PC-3 (cell line): Measurements from ENCODE around the gene ANKLE1. TPM values are rescaled to one million over a fixed set of nuclear protein-coding genes. Genes with fewer than 3 reads are reported as not detected.
"Not testable (repeated sequence)": the region's sequence is repeated elsewhere in the genome, so short reads cannot be mapped to it uniquely, and the experiment has no call there.

Source experiments
- ATAC-seq: fragments of 200-7000 bp; cut with Tn5 transposase; 2 replicates; pipeline ENCODE4 v1.9.1; 2020; ENCODE audit warnings: mild to moderate bottlenecking, moderate library complexity
- BruUV-seq: library from RNA; stranded (reverse); fragments of 400-500 nt; replicated peaks from 2 replicates; lab custom pipeline; 2021; lab: Mats Ljungman, UMichigan
- CTCF ChIA-PET: fragments of 300-600 bp; sonication (Branson Sonifier 250); formaldehyde crosslinking; loops from one replicate; lab custom pipeline; 2022; ENCODE audit warnings: antibody characterized with exemption; lab: Charles Lee
- POLR2A ChIA-PET: fragments of 300-600 bp; sonication (Branson Sonifier 250); formaldehyde crosslinking; loops from one replicate; lab custom pipeline; 2022; ENCODE audit warnings: antibody characterized with exemption; ENCODE audit not compliant: unreplicated experiment; lab: Charles Lee
- DNase-seq: peaks from one replicate; pipeline ENCODE4 v3.0.0-alpha.2; 2015
- H2AFZ ChIP-seq: fragments of 300-600 bp; sonication (generic); 2 replicates; pipeline ENCODE4 v1.6.0; 2016; ENCODE audit warnings: antibody characterized with exemption, low read length
- H3F3A ChIP-seq: fragments of 300-600 bp; sonication (generic); one replicate; pipeline ENCODE4 v1.6.0; 2017; ENCODE audit warnings: antibody characterized with exemption, low read length, control low read depth, mild to moderate bottlenecking; ENCODE audit not compliant: unreplicated experiment
- H3K27ac ChIP-seq: fragments of 300-600 bp; sonication (generic); 2 replicates; pipeline ENCODE4 v1.5.1; 2016; ENCODE audit warnings: mild to moderate bottlenecking, low read length
- H3K27me3 ChIP-seq: fragments of 300-600 bp; sonication (generic); 2 replicates; pipeline ENCODE4 v1.6.1; 2016; ENCODE audit warnings: low read length, mixed read lengths
- H3K36me3 ChIP-seq: fragments of 300-600 bp; sonication (generic); 2 replicates; pipeline ENCODE4 v1.6.1; 2016; ENCODE audit warnings: low read depth, mixed run types, low read length, mixed read lengths
- H3K4me1 ChIP-seq: fragments of 300-600 bp; sonication (generic); 2 replicates; pipeline ENCODE4 v1.5.1; 2016; ENCODE audit warnings: low read length; ENCODE audit not compliant: insufficient read depth
- H3K4me2 ChIP-seq: fragments of 300-600 bp; sonication (generic); 2 replicates; pipeline ENCODE4 v1.6.0; 2016; ENCODE audit warnings: low read length
- H3K4me3 ChIP-seq: fragments of 300-600 bp; sonication (generic); 2 replicates; pipeline ENCODE4 v1.5.1; 2016; ENCODE audit warnings: mild to moderate bottlenecking, low read length, mixed read lengths
- H3K79me2 ChIP-seq: fragments of 300-600 bp; sonication (generic); 2 replicates; pipeline ENCODE4 v1.6.1; 2017; ENCODE audit warnings: low read length, mixed read lengths
- H3K9ac ChIP-seq: fragments of 300-600 bp; sonication (generic); 2 replicates; pipeline ENCODE4 v1.6.0; 2016; ENCODE audit warnings: mild to moderate bottlenecking, low read length
- H3K9me2 ChIP-seq: fragments of 300-600 bp; sonication (generic); replicated peaks from 2 replicates; pipeline ENCODE4 v1.6.1; 2016; ENCODE audit warnings: mixed run types, low read length, mixed read lengths
- H3K9me3 ChIP-seq: fragments of 300-600 bp; sonication (generic); 2 replicates; pipeline ENCODE4 v1.6.1; 2016; ENCODE audit warnings: low read length, mixed read lengths
- H4K20me1 ChIP-seq: fragments of 300-600 bp; sonication (generic); 2 replicates; pipeline ENCODE4 v1.6.1; 2016; ENCODE audit warnings: low read length, mixed read lengths
- CTCF ChIP-seq: fragments of 300-600 bp; sonication (generic); conservative IDR thresholded peaks from 2 replicates; pipeline ENCODE4 v1.5.1; 2017; ENCODE audit warnings: antibody characterized with exemption, low read depth, mild to moderate bottlenecking, low read length
- EZH2 ChIP-seq: fragments of 300-600 bp; sonication (generic); IDR thresholded peaks from one replicate; pipeline ENCODE4 v1.6.1; 2017; ENCODE audit warnings: antibody characterized with exemption, mild to moderate bottlenecking, low read length; ENCODE audit not compliant: unreplicated experiment
- EZH2phosphoT487 ChIP-seq: fragments of 300-600 bp; sonication (generic); IDR thresholded peaks from 2 replicates; pipeline ENCODE4 v1.6.1; 2018; ENCODE audit warnings: mild to moderate bottlenecking, antibody characterized with exemption, low read length, borderline replicate concordance
- intact Hi-C: fragments of 100-400 bp; cut with micrococcal nuclease; formaldehyde crosslinking; loops from 2 replicates; pipeline ENCODE4 v1.9.0; 2023
- total RNA-seq: library from RNA; depleted of rRNA; stranded (reverse); fragments of >200 nt; gene quantifications from 2 replicates; pipeline ENCODE4 v1.2.3, GENCODE V29; 2014

ANKLE1 gene
- total RNA-seq, 1 experiment from 2014 or later = 2.2 TPM

GRCh38 chr19:17293605-17294004 is 11.9 kb downstream of the ANKLE1 start:
- H2AFZ ChIP-seq = no peak overlapping the region
- ChIA-PET CTCF (no interaction called here), POLR2A (no interaction called here)
- H3K9ac ChIP-seq = no peak overlapping the region
- H3K27me3 ChIP-seq = no peaks in the 10 kb centered on the region
- intact Hi-C loops = loop anchor here (10.0 kb wide), 1 partner anchor 91 kb away; no protein-coding TSS in a partner anchor
- no peaks in the 10 kb centered on the region for H3K9me2 ChIP-seq
- H3K36me3 ChIP-seq = peaks cover 7% of the 10 kb centered on the region; the same call in 1 of the 2 replicates
- H3K4me2 ChIP-seq = no peak overlapping the region
- no peak overlapping the region for H3K27ac ChIP-seq
- BruUV-seq = no TSS peak
- no peaks in the 10 kb centered on the region for H4K20me1 ChIP-seq
- ATAC-seq (no peak), DNase-seq (no peak)
- peaks cover 18% of the 10 kb centered on the region for H3K4me1 ChIP-seq
- no peak overlapping the region for H3K4me3 ChIP-seq
- no peaks in the 10 kb centered on the region for H3F3A ChIP-seq
- TF ChIP-seq CTCF = no peak
- no peak for TF ChIP-seq EZH2phosphoT487
- TF ChIP-seq EZH2 = no peak
- H3K79me2 ChIP-seq = no peaks in the 10 kb centered on the region
- H3K9me3 ChIP-seq = no peaks in the 10 kb centered on the region

GRCh38 chr19:17294051-17294891 is 12.6 kb downstream of the ANKLE1 start:
- TF ChIP-seq EZH2 = no peak
- TF ChIP-seq CTCF = no peak
- TF ChIP-seq EZH2phosphoT487 = no peak
- Histone ChIP-seq H3K4me1 (peaks cover 18% of the 10 kb centered on the region), H3K4me2 (no peak overlapping the region), H3K9me2 (no peaks in the 10 kb centered on the region), H3F3A (no peaks in the 10 kb centered on the region), H4K20me1 (no peaks in the 10 kb centered on the region), H3K27ac (no peak overlapping the region), H3K9ac (no peak overlapping the region), H2AFZ (no peak overlapping the region), H3K36me3 (peaks cover 7% of the 10 kb centered on the region; the same call in 1 of the 2 replicates), H3K79me2 (no peaks in the 10 kb centered on the region), H3K27me3 (no peaks in the 10 kb centered on the region), H3K4me3 (no peak overlapping the region), H3K9me3 (no peaks in the 10 kb centered on the region)
- DNase-seq (no peak), ATAC-seq (no peak)
- intact Hi-C loops = loop anchor here (10.0 kb wide), 1 partner anchor 91 kb away; no protein-coding TSS in a partner anchor
- ChIA-PET POLR2A (no interaction called here), CTCF (no interaction called here)
- no TSS peak for BruUV-seq

GRCh38 chr19:17295551-17295950 is 13.8 kb downstream of the ANKLE1 start:
- H3K9me3 ChIP-seq, H3F3A ChIP-seq, BruUV-seq, DNase-seq, H3K79me2 ChIP-seq, H4K20me1 ChIP-seq, H3K27me3 ChIP-seq, H3K27ac ChIP-seq, H3K4me2 ChIP-seq, H3K9me2 ChIP-seq, H2AFZ ChIP-seq, ATAC-seq, H3K36me3 ChIP-seq, CTCF ChIA-PET, POLR2A ChIA-PET, H3K4me3 ChIP-seq, H3K9ac ChIP-seq: not testable (repeated sequence)
- H3K4me1 ChIP-seq = peaks cover 18% of the 10 kb centered on the region
- intact Hi-C loops = loop anchor here (10.0 kb wide), 1 partner anchor 89 kb away; no protein-coding TSS in a partner anchor
